Measurements from ENCODE around the gene MCRIP1. TPM values are rescaled to one million over a fixed set of nuclear protein-coding genes. Genes with fewer than 3 reads are reported as not detected.

MCRIP1 gene
- total and polyA plus RNA-seq, 7 donors = 37.0 to 129 (median 116) TPM

GRCh38 chr17:81805707-81806460 is 27.2 kb downstream of the MCRIP1 start:
- H3K36me3 ChIP-seq = no peaks in the 10 kb centered on the region
- H3K4me1 ChIP-seq = peaks cover 0 to 20% (median 16%) of the 10 kb centered on the region in 4 donors
- no peaks in the 10 kb centered on the region for H3K9me3 ChIP-seq
- H3K4me3 ChIP-seq = no peak overlapping the region
- no peak overlapping the region for H3K27ac ChIP-seq
- TF ChIP-seq POLR2A (IDR thresholded peaks at IDR 0.05) (no peak), CTCF (IDR thresholded peaks at IDR 0.05) (no peak), EP300 (IDR thresholded peaks at IDR 0.05) (no peak), POLR2AphosphoS5 (IDR thresholded peaks at IDR 0.05) (no peak)
- H3K27me3 ChIP-seq = peaks cover 31 to 95% (median 79%) of the 10 kb centered on the region in 3 donors
- intact Hi-C loops (cut with DNase I) = no loop called here
- WGBS, 2 donors = 34 to 65% methylated on average over 18 of the region's 18 CpGs
- no peak for DNase-seq

GRCh38 chr17:81804559-81805399 is 28.3 kb downstream of the MCRIP1 start:
- no peak for DNase-seq
- Histone ChIP-seq H3K4me1 (peaks cover 0 to 20% (median 16%) of the 10 kb centered on the region in 4 donors), H3K9me3 (no peaks in the 10 kb centered on the region), H3K27me3 (peaks cover 30 to 91% (median 71%) of the 10 kb centered on the region in 3 donors), H3K4me3 (no peak overlapping the region), H3K36me3 (no peaks in the 10 kb centered on the region), H3K27ac (no peak overlapping the region)
- WGBS, 2 donors = 3 to 8% methylated on average over 65 of the region's 65 CpGs
- no peak for TF ChIP-seq POLR2A (IDR thresholded peaks at IDR 0.05)
- no peak for TF ChIP-seq EP300 (IDR thresholded peaks at IDR 0.05)
- TF ChIP-seq CTCF (IDR thresholded peaks at IDR 0.05) = no peak
- no peak for TF ChIP-seq POLR2AphosphoS5 (IDR thresholded peaks at IDR 0.05)
- intact Hi-C loops (cut with DNase I) = no loop called here

GRCh38 chr17:81803728-81804558 is 29.1 kb downstream of the MCRIP1 start, which contains the start of gene GCGR:
GCGR (plus strand) TSS chr17:81804150; CDS start chr17:81809019, 4,869 bp downstream.
- Histone ChIP-seq H3K36me3 (no peaks in the 10 kb centered on the region), H3K27me3 (peaks cover 30 to 85% (median 69%) of the 10 kb centered on the region in 3 donors), H3K4me1 (peaks cover 0 to 20% (median 16%) of the 10 kb centered on the region in 4 donors), H3K4me3 (peak within 1 kb of the TSS in 2 of 4 donors; percentile 1 to 4), H3K27ac (no peak within 1 kb of the TSS), H3K9me3 (no peaks in the 10 kb centered on the region)
- DNase-seq = no peak
- WGBS, 2 donors = 3 to 5% methylated on average over 110 of the region's 110 CpGs
- intact Hi-C loops (cut with DNase I) = no loop called here
- TF ChIP-seq POLR2A (IDR thresholded peaks at IDR 0.05) = no peak
- TF ChIP-seq EP300 (IDR thresholded peaks at IDR 0.05) = no peak
- no peak for TF ChIP-seq CTCF (IDR thresholded peaks at IDR 0.05)
- no peak for TF ChIP-seq POLR2AphosphoS5 (IDR thresholded peaks at IDR 0.05)

- Histone ChIP-seq H3K36me3 (no peaks in the 10 kb centered on the region), H3K4me1 (peaks cover 0 to 20% (median 16%) of the 10 kb centered on the region in 4 donors), H3K27me3 (peaks cover 30 to 79% (median 69%) of the 10 kb centered on the region in 3 donors), H3K9me3 (no peaks in the 10 kb centered on the region), H3K4me3 (no peak overlapping the region), H3K27ac (no peak overlapping the region)
- 31 to 33% methylated on average over 26 of the region's 26 CpGs for WGBS, 2 donors
- intact Hi-C loops (cut with DNase I) = no loop called here
- DNase-seq = no peak
- TF ChIP-seq EP300 (IDR thresholded peaks at IDR 0.05) (no peak), POLR2AphosphoS5 (IDR thresholded peaks at IDR 0.05) (no peak), POLR2A (IDR thresholded peaks at IDR 0.05) (no peak), CTCF (IDR thresholded peaks at IDR 0.05) (no peak)
Measured at GRCh38 chr17:81802856-81803643, 30.0 kb downstream of the MCRIP1 start.
